Large intestine (tissue), 12 donors: Measurements from ENCODE around the gene DLGAP1. TPM values are rescaled to one million over a fixed set of nuclear protein-coding genes. Genes with fewer than 3 reads are reported as not detected.
"Not testable (repeated sequence)": the region's sequence is repeated elsewhere in the genome, so short reads cannot be mapped to it uniquely, and the experiment has no call there.

ENCODE experiments used
- DNase-seq, 2 donors: peaks; one replicate each; pipeline versions ENCODE4 v3.0.0 to v3.0.0-alpha.2; 2013
- H3K27ac ChIP-seq: one replicate; pipeline ENCODE4 v1.5.1; 2013; ENCODE audit warnings: low read length
- H3K27me3 ChIP-seq: 2 replicates; pipeline ENCODE4 v1.6.1; 2013; ENCODE audit warnings: low read length; ENCODE audit not compliant: control insufficient read depth, insufficient read depth
- H3K36me3 ChIP-seq: 2 replicates; pipeline ENCODE4 v1.6.1; 2013; ENCODE audit warnings: low read length; ENCODE audit not compliant: control insufficient read depth, insufficient read depth
- H3K4me1 ChIP-seq: one replicate; pipeline ENCODE4 v1.6.1; 2013; ENCODE audit warnings: low read length; ENCODE audit not compliant: control insufficient read depth, insufficient read depth
- H3K4me3 ChIP-seq: one replicate; pipeline ENCODE4 v1.5.1; 2013; ENCODE audit warnings: low read length
- H3K9me3 ChIP-seq: one replicate; pipeline ENCODE4 v1.6.1; 2013; ENCODE audit warnings: mild to moderate bottlenecking, low read depth, low read length, moderate library complexity; ENCODE audit not compliant: control insufficient read depth
- WGBS: methylation state at CpG from one replicate; pipeline ENCODE4 v1.1.5; 2013; ENCODE audit warnings: low lambda C conversion rate; ENCODE audit not compliant: insufficient coverage; 5-methylcytosine and 5-hydroxymethylcytosine counted together
- long read RNA-seq, 11 donors: transcript quantifications; one replicate each; lab custom pipeline, GENCODE V29; 2026
- polyA plus RNA-seq: library from polyadenylated mRNA; unstranded; fragments of 120-200 nt; gene quantifications from one replicate; pipeline ENCODE4 v1.2.1, GENCODE V29; 2013

Gene DLGAP1
- 0.69 TPM for polyA plus RNA-seq
- long read RNA-seq, donor 1 = 0 reads
- long read RNA-seq, donor 2 = 0 reads
- long read RNA-seq, donor 3 = 0 reads
- long read RNA-seq, donor 4 = 0 reads
- long read RNA-seq, donor 5 = 0 reads
- long read RNA-seq, donor 6 = 0 reads
- long read RNA-seq, donor 7, partial matches to known transcripts = 0 of 1 reads
- long read RNA-seq, donor 7, other reads (novel, unspliced or antisense) = 0 of 1 reads
- long read RNA-seq, donor 8 = 0 reads
- long read RNA-seq, donor 9 = 0 reads
- long read RNA-seq, donor 10 = 0 reads
- long read RNA-seq, donor 11 = 0 reads

DNA sequence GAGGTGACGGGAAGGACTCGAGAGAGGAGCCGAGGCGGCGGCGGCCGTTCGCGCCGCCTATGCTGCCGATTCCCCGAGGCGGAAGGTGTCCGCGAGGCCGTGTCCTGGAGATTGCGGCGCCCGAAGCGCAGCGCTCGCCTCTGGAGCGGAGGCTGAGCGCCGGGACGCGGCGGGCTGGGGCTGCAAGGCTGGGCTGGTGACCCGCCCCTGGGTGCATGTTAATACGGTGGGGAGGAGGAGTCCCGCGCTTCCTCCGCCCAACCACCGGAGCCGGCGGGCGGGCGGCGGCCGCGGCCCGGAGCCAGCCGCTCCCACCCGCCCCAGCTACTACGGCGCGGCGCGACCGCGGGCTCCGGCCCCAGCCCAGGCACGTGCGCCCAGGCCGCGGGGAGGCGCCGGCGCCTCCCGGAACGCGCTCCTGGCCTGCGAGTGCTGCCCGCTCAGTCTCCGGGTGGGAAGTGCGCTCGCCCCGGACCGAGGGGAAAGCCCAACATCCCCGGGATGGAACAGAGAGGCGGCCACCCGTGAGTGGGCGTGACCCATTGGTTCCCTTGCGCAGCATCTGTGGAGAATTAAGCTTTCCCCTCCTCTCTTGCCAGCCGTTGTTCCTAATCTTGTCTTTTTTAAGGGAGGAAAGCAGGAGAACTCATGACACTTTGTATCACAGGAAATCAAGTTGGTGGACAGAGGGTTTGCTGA lies at the start of gene DLGAP1:
Gene DLGAP1, minus strand, starts transcription at position 195 of the 699 bp plus-strand sequence.
- Histone ChIP-seq H3K36me3 (no peaks in the 10 kb centered on the region), H3K27ac (no peak within 1 kb of the TSS), H3K9me3 (peaks cover 6% of the 10 kb centered on the region), H3K4me3 (peak within 1 kb of the TSS; percentile 30), H3K27me3 (peaks cover 38% of the 10 kb centered on the region), H3K4me1 (peaks cover 5% of the 10 kb centered on the region)
- DNase-seq = peak; percentile 31 to 69
- WGBS = no CpG with 5 or more reads among the region's 75 CpGs

DNA sequence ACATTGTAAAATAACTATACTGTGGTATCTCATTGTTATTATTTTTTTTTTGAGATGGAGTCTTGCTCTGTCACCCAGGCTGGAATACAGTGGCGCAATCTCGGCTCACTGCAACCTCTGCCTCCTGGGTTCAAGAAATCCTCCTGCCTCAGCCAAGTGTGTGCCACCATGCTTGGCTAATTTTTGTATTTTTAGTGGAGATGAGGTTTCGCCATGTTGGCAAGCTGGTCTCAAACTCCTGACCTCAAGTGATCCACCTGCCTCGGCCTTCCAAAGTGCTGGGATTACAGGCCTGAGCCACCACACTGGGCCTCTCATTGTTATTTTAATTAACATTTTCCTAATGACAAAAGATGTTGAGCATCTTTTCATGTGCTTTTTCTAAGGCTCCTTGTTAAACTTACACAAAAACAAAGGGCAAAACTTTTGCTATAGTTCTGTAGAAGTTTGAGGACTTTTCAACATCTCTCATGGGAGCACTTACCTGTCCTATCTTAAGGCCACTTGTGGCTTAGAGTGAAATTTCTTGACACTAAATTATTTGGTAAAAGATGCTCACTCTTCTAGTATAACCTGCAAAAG lies 39.7 kb upstream of the DLGAP1 start:
- H3K27me3 ChIP-seq, H3K27ac ChIP-seq, H3K9me3 ChIP-seq, H3K4me3 ChIP-seq, H3K36me3 ChIP-seq, H3K4me1 ChIP-seq, DNase-seq: not testable (repeated sequence)
- WGBS = no CpG with 5 or more reads among the region's 4 CpGs

DNA sequence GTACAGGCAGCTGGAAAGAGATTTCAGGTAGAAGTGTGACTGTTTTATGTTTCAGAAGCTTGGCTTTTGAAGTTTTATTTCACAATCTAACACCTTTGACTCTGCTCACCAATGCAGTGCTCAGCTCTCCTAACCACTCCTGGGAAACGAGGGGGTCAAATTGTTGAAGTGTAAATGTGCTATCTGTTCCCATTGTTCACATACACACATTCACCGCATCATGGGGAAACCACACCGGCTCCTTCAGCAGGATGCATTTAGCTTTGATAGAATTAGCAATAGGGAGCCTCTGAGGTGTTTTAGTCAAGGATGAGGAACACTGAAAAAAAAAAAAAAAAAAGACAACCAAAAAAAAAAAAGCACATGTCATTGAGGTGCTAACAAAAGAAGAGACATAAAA lies 13.4 kb upstream of the DLGAP1 start:
- Histone ChIP-seq H3K4me1 (no peaks in the 10 kb centered on the region), H3K9me3 (no peaks in the 10 kb centered on the region), H3K36me3 (no peaks in the 10 kb centered on the region), H3K27me3 (no peaks in the 10 kb centered on the region), H3K27ac (no peak overlapping the region), H3K4me3 (no peak overlapping the region)
- DNase-seq = no peak
- WGBS = no CpG with 5 or more reads among the region's 3 CpGs

DNA sequence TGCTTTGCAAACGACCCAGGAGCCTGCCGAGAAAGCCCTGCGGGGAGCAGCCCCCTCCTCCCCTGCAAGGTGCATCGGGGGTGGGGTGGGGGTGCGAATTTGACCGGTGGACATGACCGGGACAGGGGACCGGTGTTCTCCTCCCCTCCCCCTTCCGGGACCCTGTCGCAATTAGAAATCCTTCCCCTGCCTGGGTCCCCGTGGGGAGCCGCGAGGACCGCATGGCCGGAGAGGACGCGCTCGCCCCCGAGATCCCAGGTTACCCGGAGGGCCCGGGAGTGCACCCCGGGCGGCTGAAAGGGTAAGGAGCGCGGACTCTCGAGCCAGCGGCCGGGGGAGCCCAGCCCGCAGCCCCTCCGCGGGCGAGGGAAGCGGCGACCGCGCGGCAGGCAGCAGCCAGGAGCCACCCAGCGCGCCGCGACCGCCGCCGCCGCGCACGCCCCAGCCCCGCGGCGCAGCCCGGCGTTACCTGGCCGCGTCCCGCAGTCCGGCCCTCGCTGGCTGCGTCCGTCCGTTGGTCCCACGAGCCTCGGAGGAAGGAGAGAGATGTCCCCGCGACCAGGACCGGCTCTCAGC lies 482 bp downstream of the DLGAP1 start:
- peaks cover 5% of the 10 kb centered on the region for H3K4me1 ChIP-seq
- peaks cover 6% of the 10 kb centered on the region for H3K9me3 ChIP-seq
- no peaks in the 10 kb centered on the region for H3K36me3 ChIP-seq
- H3K27ac ChIP-seq = no peak overlapping the region
- no CpG with 5 or more reads among the region's 65 CpGs for WGBS
- H3K4me3 ChIP-seq = peak overlapping the region; percentile 30
- H3K27me3 ChIP-seq = peaks cover 41% of the 10 kb centered on the region
- DNase-seq = no peak

DNA sequence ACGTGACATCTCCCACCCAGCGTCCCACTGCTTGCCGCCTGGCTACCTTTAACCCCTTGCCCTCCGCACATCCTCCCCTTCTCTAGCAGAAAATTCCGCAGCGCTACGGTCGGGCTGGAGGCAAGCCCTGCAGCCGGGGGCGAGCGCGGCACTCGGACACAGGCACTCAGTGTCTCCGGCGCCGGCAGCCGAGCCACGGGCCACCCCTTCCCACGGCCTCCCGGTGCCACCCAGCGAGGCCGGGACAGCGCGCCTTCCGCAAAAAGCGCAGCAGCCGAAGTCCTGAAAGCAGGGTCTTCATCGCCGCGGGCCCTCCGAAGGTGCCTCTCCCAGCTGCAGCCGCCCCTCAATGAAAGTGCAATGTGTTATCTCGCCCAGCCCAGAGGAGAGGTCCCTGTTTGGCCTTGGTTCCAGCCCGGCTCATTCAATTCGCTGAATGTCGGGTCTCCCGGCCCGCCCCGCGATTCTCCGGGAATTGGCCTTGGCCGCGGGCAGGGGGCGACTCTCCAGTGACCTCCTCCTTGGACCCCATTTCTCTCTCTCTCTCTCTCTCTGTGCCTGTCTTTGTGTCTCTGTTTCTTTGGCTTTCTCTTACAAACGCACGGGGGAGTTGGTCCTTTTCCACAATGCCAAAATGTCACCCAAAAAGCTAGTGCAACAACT lies 1.1 kb downstream of the DLGAP1 start:
- no peaks in the 10 kb centered on the region for H3K36me3 ChIP-seq
- no peak overlapping the region for H3K27ac ChIP-seq
- peak overlapping the region; percentile 30 for H3K4me3 ChIP-seq
- H3K4me1 ChIP-seq = peaks cover 5% of the 10 kb centered on the region
- peak in 1 of 2 donors; percentile 2 for DNase-seq
- peaks cover 6% of the 10 kb centered on the region for H3K9me3 ChIP-seq
- 0% methylated on average over 1 of the region's 46 CpGs for WGBS
- peaks cover 44% of the 10 kb centered on the region for H3K27me3 ChIP-seq

DNA sequence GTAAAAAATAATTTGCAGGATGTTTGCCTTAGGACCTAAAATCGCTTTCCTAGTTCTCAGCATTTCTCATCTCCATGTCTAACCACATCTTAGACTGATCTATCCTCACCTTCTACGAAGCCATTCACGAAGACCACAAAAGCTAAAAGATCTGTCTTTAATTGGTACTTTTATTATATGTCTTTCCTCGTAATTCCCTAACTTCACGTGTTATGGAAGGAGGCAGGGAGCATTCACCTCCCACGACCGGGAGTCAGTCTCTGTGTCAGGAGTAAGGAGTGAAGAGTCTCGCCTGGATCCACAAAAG lies 1.6 kb downstream of the DLGAP1 start:
- Histone ChIP-seq H3K9me3 (peaks cover 6% of the 10 kb centered on the region), H3K4me3 (peak overlapping the region; percentile 30), H3K27me3 (peaks cover 44% of the 10 kb centered on the region), H3K4me1 (peaks cover 5% of the 10 kb centered on the region), H3K27ac (no peak overlapping the region), H3K36me3 (no peaks in the 10 kb centered on the region)
- no peak for DNase-seq
- WGBS = 0% methylated on average over 3 of the region's 8 CpGs

DNA sequence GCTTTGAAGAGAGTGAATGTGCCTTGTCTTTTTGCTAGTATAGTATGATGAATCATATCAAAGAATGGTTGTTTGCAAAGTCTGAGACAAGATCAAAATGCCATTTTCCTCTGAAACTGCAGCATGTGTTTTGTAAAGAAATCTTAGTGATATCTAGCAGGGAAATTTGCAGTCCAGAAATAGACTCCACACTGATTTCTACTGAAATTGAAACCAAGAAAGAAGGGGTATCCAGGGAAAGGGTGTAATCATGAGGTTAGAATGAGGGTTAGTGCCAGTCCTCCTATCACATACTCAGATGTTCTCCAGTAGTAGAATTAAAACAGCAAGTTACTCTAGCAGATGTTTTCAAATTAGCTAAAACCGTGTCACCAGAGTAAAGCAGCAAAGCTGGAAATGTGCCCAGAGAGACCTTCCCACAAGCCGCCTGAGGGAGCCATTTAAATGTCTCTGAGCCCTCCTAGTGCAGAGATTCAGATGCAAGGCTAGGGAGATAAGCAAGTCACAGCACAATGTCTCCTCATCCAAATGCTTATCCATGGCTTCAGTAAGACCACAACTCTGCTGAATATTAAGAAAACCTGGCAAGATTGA lies 4.9 kb downstream of the DLGAP1 start:
- peaks cover 6% of the 10 kb centered on the region for H3K9me3 ChIP-seq
- H3K27me3 ChIP-seq = peaks cover 27% of the 10 kb centered on the region
- no peak for DNase-seq
- H3K27ac ChIP-seq = no peak overlapping the region
- no peaks in the 10 kb centered on the region for H3K36me3 ChIP-seq
- H3K4me1 ChIP-seq = peaks cover 5% of the 10 kb centered on the region
- WGBS = no CpG with 5 or more reads among the region's 2 CpGs
- H3K4me3 ChIP-seq = no peak overlapping the region

DNA sequence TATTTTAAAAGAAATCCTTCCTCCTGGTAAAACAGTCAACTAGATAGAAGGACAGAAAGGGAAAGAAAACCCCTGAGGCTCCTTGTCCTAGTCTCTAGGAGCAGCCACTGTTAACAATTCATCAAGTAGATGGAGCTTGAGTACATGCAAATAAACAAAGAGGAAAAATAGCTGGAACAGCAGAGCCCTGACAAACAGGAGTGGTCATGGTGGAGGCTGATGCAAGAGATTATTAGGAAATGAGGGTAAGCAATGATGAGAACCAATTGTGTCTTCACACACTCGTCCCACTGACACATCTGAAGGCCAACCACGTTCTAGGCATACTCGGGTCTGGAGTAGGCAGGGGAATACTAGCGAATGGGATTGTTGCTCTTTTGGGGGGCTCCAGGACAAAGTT lies 9.2 kb downstream of the DLGAP1 start:
- Histone ChIP-seq H3K4me1 (no peaks in the 10 kb centered on the region), H3K36me3 (no peaks in the 10 kb centered on the region), H3K27ac (no peak overlapping the region), H3K4me3 (no peak overlapping the region), H3K9me3 (no peaks in the 10 kb centered on the region), H3K27me3 (peaks cover 6% of the 10 kb centered on the region)
- no peak for DNase-seq
- no CpG with 5 or more reads among the region's 4 CpGs for WGBS

DNA sequence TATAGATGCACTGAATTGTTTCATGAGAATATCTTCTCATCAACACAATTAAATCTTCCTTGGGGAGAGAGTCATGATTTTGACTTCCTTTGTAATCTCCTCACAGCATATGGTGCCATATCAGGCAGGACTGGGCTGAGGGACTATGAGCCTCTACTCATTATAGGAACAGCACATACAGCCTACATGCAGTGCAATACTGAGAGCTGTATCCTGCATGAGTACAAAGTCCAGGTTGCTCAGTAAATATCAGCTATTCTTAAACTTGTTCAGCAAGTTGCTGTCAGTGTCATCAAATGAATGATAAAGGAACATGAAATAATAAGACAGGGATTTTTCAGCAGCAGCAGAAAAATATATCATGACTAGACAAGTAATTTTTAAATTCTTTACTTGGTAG lies 10.8 kb downstream of the DLGAP1 start:
- no peaks in the 10 kb centered on the region for H3K36me3 ChIP-seq
- H3K27me3 ChIP-seq = no peaks in the 10 kb centered on the region
- H3K9me3 ChIP-seq = no peaks in the 10 kb centered on the region
- H3K4me3 ChIP-seq = no peak overlapping the region
- no peak overlapping the region for H3K27ac ChIP-seq
- H3K4me1 ChIP-seq = no peaks in the 10 kb centered on the region
- DNase-seq = peak; percentile 54 to 83

DNA sequence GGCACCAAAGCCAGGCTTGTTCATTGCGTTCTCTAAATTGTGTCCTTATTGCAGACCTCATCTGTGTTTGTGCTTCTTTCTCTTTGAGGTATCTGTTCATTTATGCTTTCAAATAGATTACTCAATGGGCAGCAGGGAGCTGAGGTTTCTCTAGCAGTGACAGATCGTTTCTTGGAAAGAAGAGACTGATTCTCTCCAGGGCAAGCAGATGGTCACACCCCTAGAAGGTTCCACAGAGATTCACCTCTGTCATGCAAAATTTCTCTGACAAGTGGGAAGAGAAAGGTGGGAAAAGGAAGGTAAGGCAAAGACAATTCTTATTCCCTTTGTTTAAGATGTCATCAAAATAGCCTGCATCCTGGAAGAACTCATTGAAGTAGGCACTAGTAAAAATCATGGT lies 14.0 kb downstream of the DLGAP1 start:
- Histone ChIP-seq H3K27me3 (no peaks in the 10 kb centered on the region), H3K4me1 (no peaks in the 10 kb centered on the region), H3K9me3 (no peaks in the 10 kb centered on the region), H3K36me3 (no peaks in the 10 kb centered on the region), H3K4me3 (no peak overlapping the region), H3K27ac (no peak overlapping the region)
- 100% methylated on average over 1 of the region's 2 CpGs for WGBS
- no peak for DNase-seq
